Activated naive CD8-positive, alpha-beta T cell treated with anti-CD3 and anti-CD28 coated beads, Interleukin-2, amount 10 ng/mL, durations not matched to agents 7 days and 5 days (primary cell): ENCODE data around the gene ELOVL2. TPM values are rescaled to one million over a fixed set of nuclear protein-coding genes. Genes with fewer than 3 reads are reported as not detected.
"Not testable (repeated sequence)": the region's sequence is repeated elsewhere in the genome, so short reads cannot be mapped to it uniquely, and the experiment has no call there.

ENCODE experiments used
- ATAC-seq: fragments of 150-1000 bp; cut with Tn5 transposase; one replicate; pipeline ENCODE4 v1.10.0; 2021; ENCODE audit warnings: low read depth, moderate library complexity
- POLR2A ChIA-PET: fragments of 350-600 bp; sonication (Branson Sonifier 250); formaldehyde crosslinking; loops from one replicate; lab custom pipeline; 2021; ENCODE audit warnings: antibody characterized with exemption; lab: Charles Lee
- DNase-seq: peaks from one replicate; pipeline ENCODE4 v3.0.0; 2021
- H3K27ac Mint-ChIP-seq: one replicate; pipeline ENCODE4 v1.8.0; 2022; ENCODE audit warnings: mild to moderate bottlenecking, mixed read lengths
- H3K27me3 Mint-ChIP-seq: one replicate; pipeline ENCODE4 v1.8.0; 2022; ENCODE audit warnings: mild to moderate bottlenecking, moderate library complexity, mixed read lengths
- H3K36me3 Mint-ChIP-seq: one replicate; pipeline ENCODE4 v1.8.0; 2021; ENCODE audit warnings: mild to moderate bottlenecking, mixed read lengths
- H3K4me1 Mint-ChIP-seq: one replicate; pipeline ENCODE4 v1.8.0; 2021; ENCODE audit warnings: mixed read lengths
- H3K4me3 Mint-ChIP-seq: one replicate; pipeline ENCODE4 v1.8.0; 2022; ENCODE audit warnings: mild to moderate bottlenecking, moderate library complexity, mixed read lengths
- H3K9me3 Mint-ChIP-seq: one replicate; pipeline ENCODE4 v1.8.0; 2021; ENCODE audit warnings: mixed read lengths
- total RNA-seq, 2 experiments: library from RNA; stranded (reverse); gene quantifications; one replicate each; pipeline ENCODE4 v1.2.3, GENCODE V29; 2021

ELOVL2 gene
- total RNA-seq, 2 experiments from 2014 or later = not detected

- ATAC-seq = no peak
- no peak overlapping the region for H3K27ac Mint-ChIP-seq
- POLR2A ChIA-PET = no interaction called here
- H3K4me1 Mint-ChIP-seq = no peaks in the 10 kb centered on the region
- H3K9me3 Mint-ChIP-seq = no peaks in the 10 kb centered on the region
- no peaks in the 10 kb centered on the region for H3K36me3 Mint-ChIP-seq
- H3K4me3 Mint-ChIP-seq = no peak overlapping the region
- DNase-seq = no peak
- peaks cover 6% of the 10 kb centered on the region for H3K27me3 Mint-ChIP-seq
Observed at GRCh38 chr6:11008821-11009220, 35.3 kb downstream of the ELOVL2 start.

- Mint-ChIP-seq H3K9me3 (no peaks in the 10 kb centered on the region), H3K4me3 (no peak overlapping the region), H3K36me3 (no peaks in the 10 kb centered on the region), H3K27ac (no peak overlapping the region), H3K4me1 (no peaks in the 10 kb centered on the region), H3K27me3 (peaks cover 7% of the 10 kb centered on the region)
- ATAC-seq (no peak), DNase-seq (no peak)
- POLR2A ChIA-PET = interaction anchor here (0.6 kb wide), 1 partner anchor 349 kb away, joined by 3 read pairs; no protein-coding TSS in a partner anchor
Observed at GRCh38 chr6:11007715-11008608, 36.1 kb downstream of the ELOVL2 start.

GRCh38 chr6:11006061-11006460, 38.0 kb downstream of the ELOVL2 start:
- DNase-seq (no peak), ATAC-seq (no peak)
- no peak overlapping the region for H3K27ac Mint-ChIP-seq
- no peaks in the 10 kb centered on the region for H3K4me1 Mint-ChIP-seq
- H3K27me3 Mint-ChIP-seq = peaks cover 14% of the 10 kb centered on the region
- no peak overlapping the region for H3K4me3 Mint-ChIP-seq
- no peaks in the 10 kb centered on the region for H3K9me3 Mint-ChIP-seq
- no peaks in the 10 kb centered on the region for H3K36me3 Mint-ChIP-seq
- POLR2A ChIA-PET = no interaction called here

DNA sequence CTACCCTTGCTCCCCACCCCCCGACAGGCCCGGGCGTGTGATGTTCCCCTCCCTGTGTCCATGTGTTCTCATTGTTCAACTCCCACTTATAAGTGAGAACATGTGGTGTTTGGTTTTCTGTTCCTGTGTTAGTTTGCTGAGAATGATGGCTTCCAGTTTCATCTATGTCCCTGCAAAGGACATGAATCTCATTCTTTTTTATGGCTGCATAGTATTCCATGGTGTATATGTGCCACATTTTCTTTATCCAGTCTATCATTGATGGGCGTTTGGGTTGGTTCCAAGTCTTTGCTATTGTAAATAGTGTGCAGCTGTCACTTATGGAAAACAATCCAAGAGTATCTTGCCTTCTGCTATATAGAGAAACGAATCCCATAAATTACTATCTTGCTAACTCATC, 40.8 kb downstream of the ELOVL2 start:
- H3K4me3 Mint-ChIP-seq, H3K36me3 Mint-ChIP-seq, H3K4me1 Mint-ChIP-seq, ATAC-seq, POLR2A ChIA-PET, DNase-seq, H3K27ac Mint-ChIP-seq, H3K9me3 Mint-ChIP-seq: not testable (repeated sequence)
- peaks cover 14% of the 10 kb centered on the region for H3K27me3 Mint-ChIP-seq

- no peaks in the 10 kb centered on the region for H3K4me1 Mint-ChIP-seq
- H3K4me3 Mint-ChIP-seq = no peak overlapping the region
- ATAC-seq = no peak
- no peaks in the 10 kb centered on the region for H3K36me3 Mint-ChIP-seq
- H3K27ac Mint-ChIP-seq = no peak overlapping the region
- POLR2A ChIA-PET = no interaction called here
- peaks cover 16% of the 10 kb centered on the region for H3K27me3 Mint-ChIP-seq
- no peak for DNase-seq
- no peaks in the 10 kb centered on the region for H3K9me3 Mint-ChIP-seq
Observed at GRCh38 chr6:11002176-11002575, 41.9 kb downstream of the ELOVL2 start.

- Mint-ChIP-seq H3K4me1 (no peaks in the 10 kb centered on the region), H3K9me3 (no peaks in the 10 kb centered on the region), H3K4me3 (no peak overlapping the region), H3K27me3 (peaks cover 16% of the 10 kb centered on the region), H3K36me3 (no peaks in the 10 kb centered on the region), H3K27ac (no peak overlapping the region)
- DNase-seq (no peak), ATAC-seq (no peak)
- POLR2A ChIA-PET = no interaction called here
Observed at GRCh38 chr6:10999994-11000393, 44.1 kb downstream of the ELOVL2 start.

- Mint-ChIP-seq H3K36me3 (no peaks in the 10 kb centered on the region), H3K27ac (no peak overlapping the region), H3K4me1 (no peaks in the 10 kb centered on the region)
Observed at GRCh38 chr6:10995114-10995707, 48.9 kb downstream of the ELOVL2 start.

GRCh38 chr6:10993896-10994295, 50.2 kb downstream of the ELOVL2 start:
- Mint-ChIP-seq H3K36me3 (no peaks in the 10 kb centered on the region), H3K27ac (no peak overlapping the region), H3K27me3 (peaks cover 2% of the 10 kb centered on the region), H3K4me3 (no peak overlapping the region), H3K9me3 (no peaks in the 10 kb centered on the region), H3K4me1 (no peaks in the 10 kb centered on the region)
- POLR2A ChIA-PET = no interaction called here
- no peak for ATAC-seq
- DNase-seq = no peak

More at GRCh38 chr6:10995114-10995707, 48.9 kb downstream of the ELOVL2 start:
- H3K9me3 Mint-ChIP-seq = no peaks in the 10 kb centered on the region
- no peak for DNase-seq
- peaks cover 2% of the 10 kb centered on the region for H3K27me3 Mint-ChIP-seq
- POLR2A ChIA-PET = no interaction called here
- ATAC-seq = no peak
- H3K4me3 Mint-ChIP-seq = no peak overlapping the region

GRCh38 chr6:10991115-10991514, 53.0 kb downstream of the ELOVL2 start:
- H3K27ac Mint-ChIP-seq = no peak overlapping the region
- H3K9me3 Mint-ChIP-seq = peaks cover under 1% of the 10 kb centered on the region
- POLR2A ChIA-PET = interaction anchor here (0.6 kb wide), 1 partner anchor 512 kb away, joined by 3 read pairs; no protein-coding TSS in a partner anchor
- H3K36me3 Mint-ChIP-seq = no peaks in the 10 kb centered on the region
- no peak overlapping the region for H3K4me3 Mint-ChIP-seq
- no peaks in the 10 kb centered on the region for H3K27me3 Mint-ChIP-seq
- H3K4me1 Mint-ChIP-seq = no peaks in the 10 kb centered on the region
- no peak for DNase-seq
- no peak for ATAC-seq

- Mint-ChIP-seq H3K4me1 (no peaks in the 10 kb centered on the region), H3K27ac (no peak overlapping the region), H3K36me3 (no peaks in the 10 kb centered on the region), H3K4me3 (no peak overlapping the region), H3K27me3 (no peaks in the 10 kb centered on the region), H3K9me3 (peaks cover 2% of the 10 kb centered on the region)
- POLR2A ChIA-PET = no interaction called here
- no peak for DNase-seq
- no peak for ATAC-seq
Observed at GRCh38 chr6:10989587-10989986, 54.5 kb downstream of the ELOVL2 start.

- H3K9me3 Mint-ChIP-seq, H3K4me3 Mint-ChIP-seq, H3K27ac Mint-ChIP-seq, ATAC-seq, H3K4me1 Mint-ChIP-seq, DNase-seq, H3K36me3 Mint-ChIP-seq, H3K27me3 Mint-ChIP-seq, POLR2A ChIA-PET: not testable (repeated sequence)
Observed at GRCh38 chr6:10984959-10985358, 59.1 kb downstream of the ELOVL2 start.

DNA sequence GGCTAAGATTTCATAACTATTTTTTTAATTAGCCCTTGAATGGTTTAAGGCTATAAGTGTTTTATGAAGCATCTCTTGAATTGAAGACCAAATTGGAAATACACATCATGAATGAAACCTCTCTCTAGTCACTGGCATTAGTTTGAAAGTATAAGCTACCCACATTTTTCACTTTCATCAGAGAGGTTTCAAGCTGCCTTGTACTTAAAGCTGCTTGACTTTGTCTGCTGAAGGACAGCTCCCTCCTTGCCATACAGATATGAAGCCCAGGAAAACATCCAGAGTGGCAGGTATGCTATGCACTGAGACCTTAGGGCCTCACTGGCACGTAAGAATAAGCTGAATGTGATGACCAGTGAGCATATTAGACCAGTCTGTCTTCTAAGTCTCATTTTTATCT, 62.7 kb downstream of the ELOVL2 start:
- POLR2A ChIA-PET = no interaction called here
- Mint-ChIP-seq H3K4me3 (no peak overlapping the region), H3K27ac (no peak overlapping the region), H3K4me1 (no peaks in the 10 kb centered on the region), H3K36me3 (no peaks in the 10 kb centered on the region), H3K27me3 (peaks cover 9% of the 10 kb centered on the region), H3K9me3 (peaks cover 2% of the 10 kb centered on the region)
- DNase-seq (no peak), ATAC-seq (no peak)

DNA sequence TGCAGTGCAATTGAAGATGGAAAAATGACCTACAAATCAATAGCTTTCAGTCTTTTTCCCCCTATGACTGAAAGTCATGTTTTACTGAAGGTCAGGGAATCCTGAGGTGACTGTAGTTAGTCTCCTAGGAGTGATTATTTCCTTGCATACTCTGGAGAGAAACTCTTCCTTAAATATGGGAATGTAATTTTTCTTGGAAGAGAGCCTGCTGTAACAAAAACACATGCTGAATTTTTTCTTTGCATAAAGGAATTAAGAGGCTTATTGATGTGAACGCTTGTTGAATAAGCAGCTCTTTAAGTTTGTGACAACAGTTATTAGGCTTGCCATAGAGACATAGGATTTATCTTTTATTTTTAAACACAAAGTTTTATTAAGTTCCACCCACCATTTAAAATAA, 64.5 kb downstream of the ELOVL2 start:
- POLR2A ChIA-PET = no interaction called here

More for the DNA sequence above, 64.5 kb downstream of the ELOVL2 start:
- ATAC-seq = no peak
- Mint-ChIP-seq H3K4me3 (no peak overlapping the region), H3K9me3 (no peaks in the 10 kb centered on the region), H3K36me3 (no peaks in the 10 kb centered on the region), H3K4me1 (no peaks in the 10 kb centered on the region), H3K27me3 (peaks cover 9% of the 10 kb centered on the region), H3K27ac (no peak overlapping the region)
- no peak for DNase-seq
